Calu3 (cell line): ENCODE results near the gene MCF2L2. TPM values are rescaled to one million over a fixed set of nuclear protein-coding genes. Genes with fewer than 3 reads are reported as not detected.
"Not testable (repeated sequence)": the region's sequence is repeated elsewhere in the genome, so short reads cannot be mapped to it uniquely, and the experiment has no call there.

Experiments
- BruUV-seq: library from RNA; stranded (reverse); fragments of 400-500 nt; replicated peaks from 2 replicates; lab custom pipeline; 2021; lab: Mats Ljungman, UMichigan
- CTCF ChIA-PET: fragments of 300-600 bp; sonication (Branson Sonifier 250); formaldehyde crosslinking; loops from one replicate; lab custom pipeline; 2022; ENCODE audit warnings: antibody characterized with exemption; lab: Charles Lee
- DNase-seq: peaks from one replicate; pipeline ENCODE4 v3.0.0; 2022
- H3K27ac Mint-ChIP-seq: one replicate; pipeline ENCODE4 v1.8.0; 2022; ENCODE audit warnings: mixed read lengths; ENCODE audit not compliant: unreplicated experiment
- H3K27me3 Mint-ChIP-seq: one replicate; pipeline ENCODE4 v1.8.0; 2022; ENCODE audit warnings: mixed read lengths; ENCODE audit not compliant: unreplicated experiment
- H3K36me3 Mint-ChIP-seq: one replicate; pipeline ENCODE4 v1.8.0; 2022; ENCODE audit warnings: mild to moderate bottlenecking, moderate library complexity, mixed read lengths; ENCODE audit not compliant: insufficient read depth, unreplicated experiment
- H3K4me1 Mint-ChIP-seq: one replicate; pipeline ENCODE4 v1.8.0; 2022; ENCODE audit warnings: mild to moderate bottlenecking, low read depth, mixed read lengths; ENCODE audit not compliant: unreplicated experiment
- H3K4me3 Mint-ChIP-seq: one replicate; pipeline ENCODE4 v1.8.0; 2022; ENCODE audit warnings: mild to moderate bottlenecking, low read depth, moderate library complexity, mixed read lengths; ENCODE audit not compliant: unreplicated experiment
- H3K9me3 Mint-ChIP-seq: one replicate; pipeline ENCODE4 v1.8.0; 2022; ENCODE audit warnings: low read depth, mixed read lengths; ENCODE audit not compliant: unreplicated experiment
- intact Hi-C: fragments of 100-400 bp; cut with micrococcal nuclease; formaldehyde crosslinking; loops from one replicate; pipeline ENCODE4 v1.10.0; 2022; ENCODE audit not compliant: unreplicated experiment
- total RNA-seq: library from RNA; stranded (reverse); gene quantifications from 2 replicates; pipeline ENCODE4 v1.2.3, GENCODE V29; 2022
- TF ChIP-seq, protein P1 (sequence below): fragments of 200-600 bp; IDR thresholded peaks from one replicate; pipeline ENCODE4 v1.8.0; 2022; ENCODE audit warnings: antibody characterized with exemption; ENCODE audit not compliant: unreplicated experiment

The MCF2L2 gene
- total RNA-seq, 1 experiment from 2014 or later: 0.35 TPM

DNA sequence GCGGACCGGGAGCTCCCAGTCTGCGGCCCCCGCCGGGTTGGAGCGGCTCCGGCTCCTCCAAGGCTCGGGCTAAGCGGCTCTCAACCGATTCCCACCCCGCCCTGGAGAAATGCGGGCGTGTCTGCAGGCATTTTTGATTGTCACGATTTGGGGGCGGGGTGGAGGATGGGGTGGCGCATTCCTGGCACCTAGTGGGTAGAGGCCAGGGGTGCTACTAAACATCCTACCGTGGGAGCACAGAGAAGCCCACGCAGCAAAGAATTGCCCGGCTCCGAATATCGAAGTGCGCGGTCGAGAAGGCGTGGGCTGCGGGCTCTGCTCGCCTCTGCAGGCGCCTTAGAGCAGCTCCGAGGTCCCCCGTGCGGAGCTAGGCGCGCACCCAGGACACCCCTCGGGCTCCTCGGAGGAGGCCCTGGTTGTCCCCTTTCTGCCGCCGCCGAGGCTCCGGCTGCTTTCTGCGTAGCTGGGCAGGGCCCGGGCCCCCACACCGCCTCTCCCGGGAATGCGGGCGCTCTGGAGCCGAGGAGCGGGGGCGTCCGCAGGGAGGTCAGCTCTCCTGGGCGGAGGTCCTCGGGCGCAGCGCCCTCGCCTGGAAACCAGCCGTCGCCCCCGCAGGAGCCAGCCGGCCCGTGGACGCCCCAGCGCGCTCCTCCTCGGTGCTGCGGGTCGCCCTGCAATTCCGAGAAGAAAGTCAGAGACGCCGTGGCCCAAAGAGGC is 249.4 kb downstream of the MCF2L2 start:
- Mint-ChIP-seq H3K27me3 (peaks cover 58% of the 10 kb centered on the region), H3K4me1 (peaks cover 15% of the 10 kb centered on the region), H3K9me3 (no peaks in the 10 kb centered on the region), H3K36me3 (peaks cover 12% of the 10 kb centered on the region), H3K4me3 (peak overlapping the region; percentile 69), H3K27ac (no peak overlapping the region)
- TF ChIP-seq, protein P1, sequence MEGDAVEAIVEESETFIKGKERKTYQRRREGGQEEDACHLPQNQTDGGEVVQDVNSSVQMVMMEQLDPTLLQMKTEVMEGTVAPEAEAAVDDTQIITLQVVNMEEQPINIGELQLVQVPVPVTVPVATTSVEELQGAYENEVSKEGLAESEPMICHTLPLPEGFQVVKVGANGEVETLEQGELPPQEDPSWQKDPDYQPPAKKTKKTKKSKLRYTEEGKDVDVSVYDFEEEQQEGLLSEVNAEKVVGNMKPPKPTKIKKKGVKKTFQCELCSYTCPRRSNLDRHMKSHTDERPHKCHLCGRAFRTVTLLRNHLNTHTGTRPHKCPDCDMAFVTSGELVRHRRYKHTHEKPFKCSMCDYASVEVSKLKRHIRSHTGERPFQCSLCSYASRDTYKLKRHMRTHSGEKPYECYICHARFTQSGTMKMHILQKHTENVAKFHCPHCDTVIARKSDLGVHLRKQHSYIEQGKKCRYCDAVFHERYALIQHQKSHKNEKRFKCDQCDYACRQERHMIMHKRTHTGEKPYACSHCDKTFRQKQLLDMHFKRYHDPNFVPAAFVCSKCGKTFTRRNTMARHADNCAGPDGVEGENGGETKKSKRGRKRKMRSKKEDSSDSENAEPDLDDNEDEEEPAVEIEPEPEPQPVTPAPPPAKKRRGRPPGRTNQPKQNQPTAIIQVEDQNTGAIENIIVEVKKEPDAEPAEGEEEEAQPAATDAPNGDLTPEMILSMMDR: no peak
- peak; percentile 75 for DNase-seq
- BruUV-seq: no TSS peak
- CTCF ChIA-PET: interaction anchor here (0.9 to 2.8 kb wide), 6 partner anchors 15 to 206 kb away, joined by 3 to 18 read pairs (median 6); no protein-coding TSS in a partner anchor
- intact Hi-C loops: loop anchor here (1.0 kb wide), 1 partner anchor 57 kb away; no protein-coding TSS in a partner anchor

DNA sequence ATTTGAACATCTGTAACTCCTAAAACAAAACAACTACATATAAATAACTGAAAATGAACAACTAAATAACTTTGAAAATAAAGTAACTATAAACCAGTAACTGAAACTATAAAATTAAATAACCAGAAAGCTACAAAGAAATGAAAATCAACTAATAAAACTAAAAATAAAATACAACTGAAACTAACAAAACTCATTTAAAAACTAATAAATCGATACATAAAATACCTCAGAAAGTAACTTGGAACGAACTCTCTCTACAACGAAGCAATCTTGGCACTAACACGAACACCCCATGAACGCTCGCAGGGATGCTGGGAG is 249.9 kb downstream of the MCF2L2 start:
- TF ChIP-seq, protein P1: no peak
- Mint-ChIP-seq H3K27me3 (peaks cover 57% of the 10 kb centered on the region), H3K36me3 (peaks cover 12% of the 10 kb centered on the region), H3K4me3 (peak overlapping the region; percentile 69), H3K9me3 (no peaks in the 10 kb centered on the region), H3K4me1 (peaks cover 15% of the 10 kb centered on the region), H3K27ac (no peak overlapping the region)
- intact Hi-C loops: no loop called here
- DNase-seq: no peak
- no TSS peak for BruUV-seq
- CTCF ChIA-PET: interaction anchor here (0.9 to 2.8 kb wide), 4 partner anchors 15 to 205 kb away, joined by 4 to 18 read pairs (median 10); no protein-coding TSS in a partner anchor

DNA sequence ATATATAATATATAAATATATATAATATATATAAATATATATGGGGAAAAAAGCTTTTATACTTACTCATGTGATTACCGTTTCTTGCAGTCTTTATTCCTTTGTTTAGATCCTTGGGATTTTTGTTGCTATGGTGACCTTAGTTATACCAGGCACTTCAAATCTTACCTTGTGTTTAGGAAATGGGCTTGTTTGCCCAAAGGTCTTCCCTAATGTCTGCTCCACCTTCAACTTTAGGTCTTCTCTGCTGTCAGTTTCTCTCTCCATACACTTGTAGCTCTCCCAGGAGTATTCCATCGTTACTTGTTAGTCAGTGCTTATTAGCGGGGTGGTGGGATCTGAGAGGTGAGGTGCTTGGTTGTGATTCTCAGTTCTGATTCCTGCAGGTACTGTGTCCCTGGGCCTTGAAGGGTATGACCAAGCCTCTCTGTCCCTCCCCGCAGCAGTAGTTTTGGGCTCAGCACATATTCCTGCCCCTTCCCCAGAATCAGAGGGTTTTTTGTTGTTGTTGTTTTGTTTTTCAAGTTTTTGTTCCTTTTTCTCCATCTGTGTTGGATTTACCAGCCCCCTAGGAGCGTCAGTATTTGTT is 256.3 kb downstream of the MCF2L2 start:
- Mint-ChIP-seq H3K4me1 (no peaks in the 10 kb centered on the region), H3K9me3 (no peaks in the 10 kb centered on the region), H3K36me3 (no peaks in the 10 kb centered on the region), H3K27ac (no peak overlapping the region), H3K4me3 (no peak overlapping the region), H3K27me3 (peaks cover 68% of the 10 kb centered on the region)
- no TSS peak for BruUV-seq
- CTCF ChIA-PET: interaction anchor here (0.5 kb wide), 1 partner anchor 13 kb away, joined by 4 read pairs; no protein-coding TSS in a partner anchor
- DNase-seq: no peak
- intact Hi-C loops: no loop called here
- TF ChIP-seq, protein P1: no peak

DNA sequence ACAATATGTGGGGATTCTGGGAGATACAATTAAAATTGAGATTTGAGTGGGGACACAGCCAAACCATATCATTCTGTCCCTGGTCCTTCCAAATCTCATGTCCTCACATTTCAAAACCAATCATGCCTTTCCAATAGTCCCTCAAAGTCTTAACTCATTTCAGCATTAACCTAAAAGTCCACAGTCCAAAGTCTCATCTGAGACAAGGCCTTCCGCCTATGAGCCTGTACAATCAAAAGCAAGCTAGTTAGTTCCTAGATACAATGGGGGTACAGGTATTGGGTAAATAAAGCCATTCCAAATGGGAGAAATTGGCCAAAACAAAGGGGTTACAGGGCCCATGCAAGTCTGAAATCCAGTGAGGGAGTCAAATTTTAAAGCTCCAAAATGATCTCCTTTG is 260.4 kb downstream of the MCF2L2 start:
- DNase-seq, H3K4me1 Mint-ChIP-seq, CTCF ChIA-PET, H3K9me3 Mint-ChIP-seq, intact Hi-C loops, BruUV-seq, H3K27ac Mint-ChIP-seq, H3K36me3 Mint-ChIP-seq, H3K4me3 Mint-ChIP-seq: not testable (repeated sequence)
- peaks cover 33% of the 10 kb centered on the region for H3K27me3 Mint-ChIP-seq
